ENCODE data around the gene GALNT14.

The GALNT14 gene

GRCh38 chr2:31003749-31004148 lies 134.5 kb downstream of the GALNT14 start:
- H3K4me3 ChIP-seq (ENCODE audit: low read length) = no peak overlapping the region
- no peak for DNase-seq (ENCODE audit: low read depth)
- TF ChIP-seq, protein P1, sequence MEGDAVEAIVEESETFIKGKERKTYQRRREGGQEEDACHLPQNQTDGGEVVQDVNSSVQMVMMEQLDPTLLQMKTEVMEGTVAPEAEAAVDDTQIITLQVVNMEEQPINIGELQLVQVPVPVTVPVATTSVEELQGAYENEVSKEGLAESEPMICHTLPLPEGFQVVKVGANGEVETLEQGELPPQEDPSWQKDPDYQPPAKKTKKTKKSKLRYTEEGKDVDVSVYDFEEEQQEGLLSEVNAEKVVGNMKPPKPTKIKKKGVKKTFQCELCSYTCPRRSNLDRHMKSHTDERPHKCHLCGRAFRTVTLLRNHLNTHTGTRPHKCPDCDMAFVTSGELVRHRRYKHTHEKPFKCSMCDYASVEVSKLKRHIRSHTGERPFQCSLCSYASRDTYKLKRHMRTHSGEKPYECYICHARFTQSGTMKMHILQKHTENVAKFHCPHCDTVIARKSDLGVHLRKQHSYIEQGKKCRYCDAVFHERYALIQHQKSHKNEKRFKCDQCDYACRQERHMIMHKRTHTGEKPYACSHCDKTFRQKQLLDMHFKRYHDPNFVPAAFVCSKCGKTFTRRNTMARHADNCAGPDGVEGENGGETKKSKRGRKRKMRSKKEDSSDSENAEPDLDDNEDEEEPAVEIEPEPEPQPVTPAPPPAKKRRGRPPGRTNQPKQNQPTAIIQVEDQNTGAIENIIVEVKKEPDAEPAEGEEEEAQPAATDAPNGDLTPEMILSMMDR (conservative IDR thresholded peaks at IDR 0.05; ENCODE audit: low read depth, low read length) = no peak

DNA sequence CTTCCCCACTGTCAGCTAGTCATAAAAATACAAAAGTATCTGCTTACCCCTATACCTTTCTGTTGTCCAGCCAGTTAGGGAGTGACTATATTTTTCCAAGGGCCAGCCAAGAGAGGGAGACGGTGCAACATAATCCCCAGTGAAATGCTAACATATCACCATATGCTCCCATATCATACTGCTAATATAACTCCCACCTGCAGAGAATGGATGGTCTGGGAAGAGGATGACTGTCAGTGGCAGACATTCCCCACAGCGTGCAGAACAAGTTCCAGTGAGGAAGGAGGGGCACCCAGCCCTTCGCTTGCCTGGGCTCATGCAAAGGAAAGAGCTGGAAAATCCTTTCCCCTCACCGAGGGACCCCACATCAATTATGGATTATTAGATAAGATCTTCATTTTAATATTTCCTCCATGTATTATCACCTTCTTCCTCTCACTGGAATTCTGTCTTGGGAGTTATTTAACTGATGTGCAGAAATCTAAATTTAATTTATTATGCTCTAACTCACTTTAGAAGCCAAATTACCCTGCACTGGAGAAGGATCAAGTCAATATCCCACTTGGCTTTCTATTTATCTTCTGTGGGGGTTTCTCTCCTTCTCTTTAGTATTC lies 135.6 kb downstream of the GALNT14 start:
- no peak overlapping the region for H3K4me3 ChIP-seq (ENCODE audit: low read length)
- TF ChIP-seq, protein P1 (conservative IDR thresholded peaks at IDR 0.05; ENCODE audit: low read depth, low read length) = no peak
- no peak for DNase-seq (ENCODE audit: low read depth)

- TF ChIP-seq, protein P1 (conservative IDR thresholded peaks at IDR 0.05; ENCODE audit: low read depth, low read length) = no peak
- no peak for DNase-seq (ENCODE audit: low read depth)
- H3K4me3 ChIP-seq (ENCODE audit: low read length) = no peak overlapping the region
Measured at GRCh38 chr2:31000970-31001369, 137.3 kb downstream of the GALNT14 start.

DNA sequence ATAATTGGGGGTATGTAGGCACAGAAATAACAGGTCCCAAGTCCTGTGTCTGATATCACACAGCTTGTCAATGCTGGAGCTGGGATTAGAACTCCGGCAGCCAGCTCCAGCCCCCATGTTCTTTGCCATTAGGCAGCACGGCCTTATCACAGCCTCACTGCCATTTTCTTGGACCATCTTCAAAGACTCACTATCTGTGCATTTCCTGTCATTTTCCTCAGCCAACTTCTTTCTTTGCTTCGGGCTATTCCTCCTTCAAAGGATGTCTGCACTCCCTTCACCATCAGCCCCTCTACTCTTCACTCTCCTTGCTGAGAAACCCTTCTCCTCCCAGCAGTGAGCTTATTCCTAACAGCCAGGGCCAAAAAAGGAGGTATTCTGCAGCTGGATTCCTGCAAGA lies 139.6 kb downstream of the GALNT14 start:
- DNase-seq (ENCODE audit: low read depth) = no peak
- TF ChIP-seq, protein P1 (conservative IDR thresholded peaks at IDR 0.05; ENCODE audit: low read depth, low read length) = no peak
- no peak overlapping the region for H3K4me3 ChIP-seq (ENCODE audit: low read length)

DNA sequence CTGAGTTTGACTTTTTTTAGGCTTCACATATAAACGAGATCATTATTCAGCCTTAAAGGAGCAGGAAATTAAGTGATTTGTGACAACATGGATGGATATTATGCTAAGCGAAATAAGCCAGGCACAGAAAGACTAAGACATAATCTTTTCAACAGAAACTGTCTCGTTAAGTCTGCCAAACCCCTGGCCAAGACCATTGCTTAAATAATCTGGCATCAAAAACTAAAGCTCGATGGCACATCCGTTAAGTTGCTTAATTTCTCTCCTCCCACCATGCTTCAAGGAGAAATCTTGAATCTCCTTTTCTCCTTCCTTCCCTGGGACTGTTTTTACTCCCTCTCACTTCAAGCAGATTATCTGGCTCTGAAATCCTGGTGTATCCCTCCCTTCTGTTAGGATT lies 140.3 kb downstream of the GALNT14 start:
- DNase-seq (ENCODE audit: low read depth) = no peak
- TF ChIP-seq, protein P1 (conservative IDR thresholded peaks at IDR 0.05; ENCODE audit: low read depth, low read length) = no peak
- no peak overlapping the region for H3K4me3 ChIP-seq (ENCODE audit: low read length)

GRCh38 chr2:30994227-30995056 lies 143.8 kb downstream of the GALNT14 start:
- TF ChIP-seq, protein P1 (conservative IDR thresholded peaks at IDR 0.05; ENCODE audit: low read depth, low read length) = no peak
- H3K4me3 ChIP-seq (ENCODE audit: low read length) = no peak overlapping the region
- DNase-seq (ENCODE audit: low read depth) = no peak

DNA sequence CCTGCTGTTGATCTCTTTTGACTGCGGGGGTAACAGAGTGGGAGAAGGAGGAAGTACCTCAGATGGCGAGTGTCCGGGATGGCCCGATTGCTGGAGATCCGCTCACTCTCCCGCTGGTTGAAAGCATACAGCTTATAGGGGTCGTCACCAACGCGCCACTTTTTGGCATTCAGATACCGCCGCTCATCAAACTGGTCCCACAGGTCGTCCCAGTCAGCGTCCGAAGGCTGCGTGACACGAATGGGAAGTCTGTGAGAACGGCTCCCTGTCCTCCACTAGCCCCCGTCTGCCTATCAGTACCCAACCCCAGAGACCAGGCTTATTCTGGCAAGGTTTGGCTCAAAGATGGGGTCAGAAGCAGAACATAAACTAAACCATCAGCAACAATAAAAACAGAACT lies 145.5 kb downstream of the GALNT14 start:
- TF ChIP-seq, protein P1 (conservative IDR thresholded peaks at IDR 0.05; ENCODE audit: low read depth, low read length) = no peak
- H3K4me3 ChIP-seq (ENCODE audit: low read length) = no peak overlapping the region
- DNase-seq (ENCODE audit: low read depth) = no peak

Data from retinal pigment epithelial cell (primary cell).